Hematopoietic multipotent progenitor cell (in vitro differentiated cells): ENCODE measurements around the gene GCDH. TPM values are rescaled to one million over a fixed set of nuclear protein-coding genes. Genes with fewer than 3 reads are reported as not detected.
"Not testable (repeated sequence)": the region's sequence is repeated elsewhere in the genome, so short reads cannot be mapped to it uniquely, and the experiment has no call there.

Experiments used
- DNase-seq, 3 donors: peaks; one replicate each; pipeline ENCODE4 v3.0.0-alpha.2; 2011 to 2015; ENCODE audit warnings: low read depth in 2 of 3, low spot score in 2 of 3
- total RNA-seq: library from RNA; depleted of rRNA; stranded (reverse); fragments of >200 nt; gene quantifications from one replicate; pipeline ENCODE4 v1.2.3, GENCODE V29; 2012

The GCDH gene
- total RNA-seq, 1 donor, result 87.3 TPM

GRCh38 chr19:12896460-12896859 is 5.5 kb downstream of the GCDH start:
- DNase-seq, result no peak

- DNase-seq, result no peak
Measured at GRCh38 chr19:12899891-12900518, 9.0 kb downstream of the GCDH start.

GRCh38 chr19:12907166-12907565 is 16.2 kb downstream of the GCDH start:
- DNase-seq, result no peak

GRCh38 chr19:12912571-12912970 is 21.6 kb downstream of the GCDH start:
- no peak for DNase-seq

GRCh38 chr19:12913011-12913561 is 22.1 kb downstream of the GCDH start:
- peak in 1 of 3 donors; percentile 32 for DNase-seq

GRCh38 chr19:12913851-12914690 is 23.1 kb downstream of the GCDH start:
- peak in 2 of 3 donors; percentile 63 to 88 for DNase-seq

GRCh38 chr19:12915860-12916259 is 24.9 kb downstream of the GCDH start:
- DNase-seq, result not testable (repeated sequence)

- no peak for DNase-seq
Measured at GRCh38 chr19:12918253-12918652, 27.3 kb downstream of the GCDH start.

GRCh38 chr19:12921047-12921446 is 30.1 kb downstream of the GCDH start:
- DNase-seq, result no peak

GRCh38 chr19:12922959-12923358 is 32.0 kb downstream of the GCDH start:
- no peak for DNase-seq

- DNase-seq, result no peak
Measured at GRCh38 chr19:12924621-12925310, 33.8 kb downstream of the GCDH start.

- no peak for DNase-seq
Measured at GRCh38 chr19:12930002-12930645, 39.2 kb downstream of the GCDH start.

- no peak for DNase-seq
Measured at GRCh38 chr19:12932392-12933286, 41.7 kb downstream of the GCDH start.

GRCh38 chr19:12933287-12934072 is 42.5 kb downstream of the GCDH start, which contains the start of gene FARSA:
Gene FARSA (minus strand): TSS chr19:12933711. CDS start chr19:12933696, 15 bp downstream.
- DNase-seq, result peak; percentile 72 to 91 (median 89)

GRCh38 chr19:12935071-12935470 is 44.1 kb downstream of the GCDH start:
- no peak for DNase-seq

GRCh38 chr19:12936582-12936981 is 45.6 kb downstream of the GCDH start:
- DNase-seq, result no peak

- peak in 2 of 3 donors; percentile 96 to 99 for DNase-seq
Measured at GRCh38 chr19:12937093-12937926, 46.4 kb downstream of the GCDH start.
